Bronchial epithelial cell (primary cell): ENCODE data around the gene YY1. TPM values are rescaled to one million over a fixed set of nuclear protein-coding genes. Genes with fewer than 3 reads are reported as not detected.

Experiments
- DNase-seq: peaks from one replicate; pipeline ENCODE4 v3.0.0-alpha.2; 2010; ENCODE audit warnings: low read depth
- FAIRE-seq: peaks from 2 replicates; lab custom pipeline; 2011; peaks lifted over from hg19 to GRCh38; lab: Jason Lieb, UNC
- H3K27me3 ChIP-seq: 2 replicates; pipeline ENCODE4 v1.5.1; 2011; ENCODE audit warnings: low read length; ENCODE audit not compliant: control insufficient read depth, insufficient read depth
- H3K36me3 ChIP-seq: 2 replicates; pipeline ENCODE4 v1.5.1; 2011; ENCODE audit warnings: low read length; ENCODE audit not compliant: control insufficient read depth, insufficient read depth
- H3K4me3 ChIP-seq: 2 replicates; pipeline ENCODE4 v1.5.1; 2011; ENCODE audit warnings: mild to moderate bottlenecking, low read depth, low read length, control low read depth
- CTCF ChIP-seq: IDR thresholded peaks from 2 replicates; pipeline ENCODE4 v1.5.1; 2011; ENCODE audit warnings: mild to moderate bottlenecking, moderate library complexity, low read length, control low read depth, inconsistent platforms; ENCODE audit not compliant: insufficient read depth, severe bottlenecking
- total RNA-seq: library from RNA; depleted of rRNA; stranded (reverse); fragments of >200 nt; gene quantifications from 2 replicates; pipeline ENCODE4 v1.2.1, GENCODE V29; 2014

Gene YY1
- total RNA-seq, 1 donor from 2014 or later = 50.5 TPM

DNA sequence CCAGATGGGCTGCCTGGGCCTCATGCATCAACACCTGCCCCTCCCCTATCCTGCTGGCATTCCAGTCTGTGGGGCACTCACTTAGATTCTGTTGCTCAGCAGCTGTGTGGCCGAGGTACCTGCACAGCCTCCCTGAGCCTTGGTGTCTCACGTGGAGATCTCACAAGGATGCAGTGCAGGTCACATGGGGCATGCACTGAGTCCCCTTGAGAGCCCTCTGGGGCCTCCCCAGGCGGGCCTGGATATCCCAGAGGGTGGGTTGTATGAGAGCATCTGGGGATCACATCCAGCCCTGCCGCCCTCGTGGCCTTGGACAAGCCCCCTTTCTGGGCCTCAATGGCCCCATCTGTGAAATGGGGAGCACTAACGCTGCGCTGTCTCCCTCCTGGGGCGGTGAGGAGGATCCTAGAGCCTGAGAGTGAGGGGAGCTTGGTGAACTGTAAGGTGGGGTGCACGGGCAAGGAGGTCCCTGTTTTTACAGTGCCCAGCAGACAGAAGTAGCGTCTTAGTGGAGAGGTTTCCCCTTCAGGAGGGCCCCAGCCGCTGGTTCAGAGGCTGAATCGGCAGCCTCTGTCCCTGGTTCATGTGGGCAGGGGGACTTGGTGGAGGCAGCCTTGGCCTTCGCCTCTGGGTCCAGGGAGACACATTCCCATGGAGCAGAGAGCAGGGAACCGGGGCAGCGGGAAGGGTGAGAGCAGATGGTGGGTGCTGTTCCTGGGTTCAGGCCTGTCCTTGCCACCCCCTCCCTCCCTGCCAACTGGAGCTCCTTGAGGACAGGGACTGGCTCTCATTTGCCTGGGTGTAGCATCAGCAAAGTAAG is 83.4 kb downstream of the YY1 start:
- no peak for TF ChIP-seq CTCF
- no peak for FAIRE-seq
- no peaks in the 10 kb centered on the region for H3K27me3 ChIP-seq
- no peaks in the 10 kb centered on the region for H3K36me3 ChIP-seq
- DNase-seq = no peak
- H3K4me3 ChIP-seq = no peak overlapping the region

GRCh38 chr14:100323121-100323941 is 84.4 kb downstream of the YY1 start, which contains the start of gene SLC25A47:
SLC25A47 (plus strand) TSS chr14:100323339; CDS start chr14:100323415, 76 bp downstream.
- Histone ChIP-seq H3K4me3 (no peak within 1 kb of the TSS), H3K36me3 (no peaks in the 10 kb centered on the region), H3K27me3 (no peaks in the 10 kb centered on the region)
- no peak for DNase-seq
- TF ChIP-seq CTCF = no peak
- FAIRE-seq = no peak

GRCh38 chr14:100323942-100324307 is 85.0 kb downstream of the YY1 start:
- Histone ChIP-seq H3K36me3 (no peaks in the 10 kb centered on the region), H3K4me3 (no peak overlapping the region), H3K27me3 (no peaks in the 10 kb centered on the region)
- FAIRE-seq = no peak
- TF ChIP-seq CTCF = no peak
- DNase-seq = no peak

- no peaks in the 10 kb centered on the region for H3K27me3 ChIP-seq
- no peak for FAIRE-seq
- no peaks in the 10 kb centered on the region for H3K36me3 ChIP-seq
- no peak overlapping the region for H3K4me3 ChIP-seq
- TF ChIP-seq CTCF = no peak
- no peak for DNase-seq
Observed at GRCh38 chr14:100325231-100325632, 86.3 kb downstream of the YY1 start.

GRCh38 chr14:100325958-100326357 is 87.0 kb downstream of the YY1 start:
- FAIRE-seq (no peak), DNase-seq (no peak)
- Histone ChIP-seq H3K36me3 (no peaks in the 10 kb centered on the region), H3K27me3 (no peaks in the 10 kb centered on the region), H3K4me3 (no peak overlapping the region)
- TF ChIP-seq CTCF = no peak
